ENCODE measurements around the gene ACYP2. TPM values are rescaled to one million over a fixed set of nuclear protein-coding genes. Genes with fewer than 3 reads are reported as not detected.
A peak's percentile ranks its signal among the peaks of the same experiment; 100 is the strongest.

Gene ACYP2
- total RNA-seq, 6 experiments from 2014 or later: 8.6 to 15.8 (median 9.8) TPM

GRCh38 chr2:54275541-54275940 lies 160.1 kb downstream of the ACYP2 start:
- H3K9me3 Mint-ChIP-seq: no peaks in the 10 kb centered on the region
- H3K4me3 Mint-ChIP-seq: no peak overlapping the region
- H3K36me3 Mint-ChIP-seq (ENCODE audit: low read depth): no peaks in the 10 kb centered on the region
- no peaks in the 10 kb centered on the region for H3K4me1 Mint-ChIP-seq (ENCODE audit: low read depth)
- no peak for TF ChIP-seq CTCF (IDR thresholded peaks at IDR 0.05)
- no peak for DNase-seq
- H3K27ac Mint-ChIP-seq: no peak overlapping the region
- peaks cover 6% of the 10 kb centered on the region for H3K27me3 Mint-ChIP-seq (ENCODE audit: insufficient read depth)

- DNase-seq: no peak
- peaks cover 8% of the 10 kb centered on the region for H3K27me3 Mint-ChIP-seq (ENCODE audit: insufficient read depth)
- peak; percentile 65 for TF ChIP-seq CTCF (IDR thresholded peaks at IDR 0.05)
- H3K9me3 Mint-ChIP-seq: no peaks in the 10 kb centered on the region
- no peaks in the 10 kb centered on the region for H3K4me1 Mint-ChIP-seq (ENCODE audit: low read depth)
- H3K4me3 Mint-ChIP-seq: no peak overlapping the region
- no peak overlapping the region for H3K27ac Mint-ChIP-seq
- no peaks in the 10 kb centered on the region for H3K36me3 Mint-ChIP-seq (ENCODE audit: low read depth)
Observed at GRCh38 chr2:54279385-54279784, 164.0 kb downstream of the ACYP2 start.

- Mint-ChIP-seq H3K36me3 (ENCODE audit: low read depth) (no peaks in the 10 kb centered on the region), H3K4me3 (no peak overlapping the region), H3K9me3 (no peaks in the 10 kb centered on the region), H3K4me1 (ENCODE audit: low read depth) (no peaks in the 10 kb centered on the region), H3K27me3 (ENCODE audit: insufficient read depth) (peaks cover 11% of the 10 kb centered on the region), H3K27ac (no peak overlapping the region)
- DNase-seq: no peak
- no peak for TF ChIP-seq CTCF (IDR thresholded peaks at IDR 0.05)
Observed at GRCh38 chr2:54284826-54285225, 169.4 kb downstream of the ACYP2 start.

- peaks cover 7% of the 10 kb centered on the region for H3K27me3 Mint-ChIP-seq (ENCODE audit: insufficient read depth)
- no peaks in the 10 kb centered on the region for H3K36me3 Mint-ChIP-seq (ENCODE audit: low read depth)
Observed at GRCh38 chr2:54285451-54285850, 170.0 kb downstream of the ACYP2 start.

GRCh38 chr2:54287532-54287931 lies 172.1 kb downstream of the ACYP2 start:
- H3K27ac Mint-ChIP-seq: no peak overlapping the region
- DNase-seq: no peak
- no peak for TF ChIP-seq CTCF (IDR thresholded peaks at IDR 0.05)
- H3K9me3 Mint-ChIP-seq: no peaks in the 10 kb centered on the region
- H3K27me3 Mint-ChIP-seq (ENCODE audit: insufficient read depth): peaks cover 4% of the 10 kb centered on the region
- no peaks in the 10 kb centered on the region for H3K36me3 Mint-ChIP-seq (ENCODE audit: low read depth)
- no peak overlapping the region for H3K4me3 Mint-ChIP-seq
- H3K4me1 Mint-ChIP-seq (ENCODE audit: low read depth): no peaks in the 10 kb centered on the region

More at GRCh38 chr2:54285451-54285850, 170.0 kb downstream of the ACYP2 start:
- no peak overlapping the region for H3K4me3 Mint-ChIP-seq
- H3K27ac Mint-ChIP-seq: no peak overlapping the region
- no peaks in the 10 kb centered on the region for H3K9me3 Mint-ChIP-seq
- H3K4me1 Mint-ChIP-seq (ENCODE audit: low read depth): no peaks in the 10 kb centered on the region
- DNase-seq: no peak
- no peak for TF ChIP-seq CTCF (IDR thresholded peaks at IDR 0.05)

- DNase-seq: no peak
- TF ChIP-seq CTCF (IDR thresholded peaks at IDR 0.05): no peak
- Mint-ChIP-seq H3K27me3 (ENCODE audit: insufficient read depth) (peaks cover 2% of the 10 kb centered on the region), H3K27ac (no peak overlapping the region), H3K4me3 (no peak overlapping the region), H3K4me1 (ENCODE audit: low read depth) (no peaks in the 10 kb centered on the region), H3K9me3 (no peaks in the 10 kb centered on the region), H3K36me3 (ENCODE audit: low read depth) (no peaks in the 10 kb centered on the region)
Observed at GRCh38 chr2:54289917-54290316, 174.5 kb downstream of the ACYP2 start.

Measured in HFFc6 (cell line).